Activated naive CD4-positive, alpha-beta T cell treated with anti-CD3 and anti-CD28 coated beads, Interleukin-2, amount 50 U/mL, for 16 hours (primary cell): Measurements from ENCODE around the gene LTBP2.

Experiments used
- DNase-seq: peaks from one replicate; pipeline ENCODE4 v3.0.0-alpha.2; 2020

The LTBP2 gene

DNA sequence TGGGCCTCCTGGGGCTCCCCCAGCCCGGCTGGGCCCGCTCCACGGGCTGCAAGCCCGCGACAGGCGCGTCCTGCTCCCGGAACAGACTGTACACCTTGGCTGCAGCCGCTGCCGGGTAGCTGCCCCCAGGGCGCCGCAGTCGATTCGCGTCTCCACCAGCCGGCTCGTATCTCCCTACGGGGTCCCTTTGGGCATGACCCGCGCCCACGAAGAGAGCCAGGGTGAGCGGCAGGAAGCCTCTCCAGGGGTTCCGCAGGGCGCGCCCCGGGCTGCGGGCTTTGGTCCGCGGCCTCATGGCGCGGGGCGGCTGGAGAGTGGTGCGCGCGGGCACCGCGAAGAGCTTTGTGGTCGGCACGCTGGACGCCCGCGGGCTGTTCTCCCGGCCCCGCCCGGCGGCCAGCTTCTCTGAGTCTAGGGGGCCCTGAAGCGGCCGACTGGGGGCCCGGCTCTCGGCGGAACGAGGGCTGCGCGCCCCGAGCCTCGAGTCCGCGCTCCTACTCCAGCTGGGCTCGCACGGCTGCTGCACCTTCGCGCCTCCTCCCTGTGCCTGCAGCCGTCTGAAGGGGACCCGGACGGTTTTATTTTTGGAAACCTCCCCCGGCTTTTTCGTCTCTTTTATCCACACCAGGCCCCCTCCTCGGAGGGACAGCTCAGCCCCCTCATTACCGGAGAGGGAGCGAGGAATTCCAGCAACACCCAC lies at the start of gene LTBP2:
Gene LTBP2 (minus strand): TSS at position 588 of the 700 bp plus-strand sequence. CDS start 293 bp downstream, at position 295.
- DNase-seq, result peak; percentile 23

DNA sequence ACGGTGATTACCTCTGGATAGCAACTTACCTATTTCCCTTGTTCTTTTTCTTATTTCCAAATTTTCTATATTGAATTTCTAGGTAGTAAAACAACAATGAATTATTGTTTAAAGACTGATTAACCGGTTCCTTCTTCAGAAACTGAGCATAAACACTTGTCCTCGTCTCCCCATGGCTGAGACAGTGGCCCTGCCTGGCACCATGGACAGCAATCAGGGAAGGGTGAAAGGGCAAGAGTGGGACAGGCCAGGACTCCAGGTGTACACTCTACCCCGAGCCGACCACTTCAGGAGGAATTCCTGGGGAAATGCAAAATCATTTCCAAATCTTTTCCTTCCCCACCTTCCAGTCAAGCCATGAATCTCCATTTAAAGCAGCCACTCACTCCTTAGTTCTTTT lies 48.8 kb upstream of the LTBP2 start:
- DNase-seq, result no peak

DNA sequence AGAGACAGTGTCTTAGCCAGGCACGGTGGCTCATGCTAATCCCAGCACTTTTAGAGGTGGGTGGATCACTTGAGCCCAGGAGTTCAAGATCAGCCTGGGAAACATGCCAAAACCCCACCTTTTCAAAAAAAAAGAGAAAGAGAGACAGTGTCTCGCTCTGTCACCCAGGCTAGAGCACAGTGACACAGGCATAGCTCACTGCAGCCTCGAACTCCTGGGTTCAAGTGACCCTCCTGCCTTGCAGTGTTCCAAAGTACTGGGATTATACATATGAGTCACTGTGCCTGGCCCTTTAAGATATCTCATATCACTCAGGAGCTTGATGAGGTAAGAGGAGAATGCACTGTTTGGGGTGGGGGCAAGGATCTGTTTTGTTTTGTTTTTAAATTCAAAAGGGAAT lies 48.1 kb upstream of the LTBP2 start:
- no peak for DNase-seq

DNA sequence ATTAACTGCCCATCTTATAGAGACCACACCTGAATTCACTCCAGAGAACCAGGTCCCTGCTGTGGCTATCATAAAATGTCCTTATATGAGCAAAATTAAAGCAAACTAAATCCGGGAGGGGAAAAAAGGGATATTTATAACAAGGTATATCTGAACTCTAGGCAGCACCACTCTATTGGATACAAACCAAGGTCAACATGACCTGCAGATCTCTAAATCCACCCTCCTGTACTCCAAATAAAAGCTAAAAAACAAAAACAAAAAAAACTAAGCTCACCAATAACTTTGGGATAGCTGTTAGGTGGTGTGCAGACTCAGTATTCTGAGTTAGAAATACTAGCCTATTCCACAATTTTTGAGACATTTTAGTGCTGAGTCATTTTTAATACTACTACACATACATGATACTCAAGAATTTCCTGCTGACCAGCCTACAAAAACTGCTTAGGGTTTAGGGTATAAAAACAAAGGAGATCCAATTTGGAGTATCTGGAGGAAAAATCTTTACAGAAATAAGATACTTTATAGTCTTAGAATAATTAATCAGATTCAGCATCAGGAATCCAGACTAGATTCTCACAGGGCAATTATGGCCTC lies 46.6 kb upstream of the LTBP2 start:
- no peak for DNase-seq

DNA sequence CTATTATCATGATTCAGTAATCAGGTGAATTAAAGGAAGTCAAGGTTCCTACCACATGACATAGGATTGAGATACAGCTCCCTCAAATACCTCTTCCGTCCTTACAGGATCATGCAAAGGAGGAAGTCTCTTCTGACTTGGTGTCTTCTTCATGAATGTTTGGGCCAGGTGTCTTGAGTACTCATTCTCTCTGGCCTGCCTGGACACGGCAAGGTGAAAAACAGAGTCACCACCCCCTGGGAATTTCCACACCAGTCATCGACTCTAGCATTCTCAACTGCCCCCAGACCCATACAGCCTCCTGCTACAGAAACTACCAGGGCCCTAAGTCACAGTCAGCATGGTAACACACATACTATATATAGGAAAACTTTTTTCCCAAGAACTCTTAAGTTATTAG lies 44.9 kb upstream of the LTBP2 start:
- no peak for DNase-seq

DNA sequence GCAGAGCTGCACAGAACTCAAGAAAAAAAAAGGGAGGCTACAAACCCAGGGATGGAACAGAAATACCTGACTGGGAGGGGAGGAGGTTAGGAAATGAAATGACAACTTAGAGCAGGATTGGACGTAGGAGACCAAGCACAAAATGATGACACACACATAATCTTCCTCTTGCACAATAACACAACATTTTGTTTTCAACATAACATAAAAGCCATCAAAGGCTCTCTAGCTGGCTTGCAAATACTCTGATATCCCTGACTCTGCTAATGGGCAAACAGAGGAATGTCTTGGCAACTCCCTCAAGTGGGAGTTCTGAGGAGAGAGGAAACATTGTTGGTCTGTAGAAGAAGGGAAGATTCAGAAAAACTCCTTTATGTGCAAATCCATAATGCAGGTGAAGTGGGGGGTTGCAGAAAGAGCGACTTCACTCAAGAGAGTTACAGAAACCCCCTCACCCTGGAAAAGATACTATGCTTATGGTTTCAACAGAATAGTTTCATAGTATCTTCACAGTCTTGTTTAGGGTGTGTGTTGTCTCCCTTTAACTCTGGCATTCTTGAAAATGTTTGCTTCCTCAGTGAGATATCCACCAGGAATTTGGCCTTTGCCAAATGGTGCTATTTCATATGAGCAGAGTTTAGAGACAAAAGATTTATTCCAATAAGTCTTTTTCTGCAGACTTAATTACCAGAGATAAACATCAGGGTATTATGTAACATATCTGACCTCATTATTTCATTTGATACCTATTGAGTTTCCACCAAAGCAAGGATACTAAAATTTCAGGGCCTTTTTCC lies 43.8 kb upstream of the LTBP2 start:
- DNase-seq, result no peak

DNA sequence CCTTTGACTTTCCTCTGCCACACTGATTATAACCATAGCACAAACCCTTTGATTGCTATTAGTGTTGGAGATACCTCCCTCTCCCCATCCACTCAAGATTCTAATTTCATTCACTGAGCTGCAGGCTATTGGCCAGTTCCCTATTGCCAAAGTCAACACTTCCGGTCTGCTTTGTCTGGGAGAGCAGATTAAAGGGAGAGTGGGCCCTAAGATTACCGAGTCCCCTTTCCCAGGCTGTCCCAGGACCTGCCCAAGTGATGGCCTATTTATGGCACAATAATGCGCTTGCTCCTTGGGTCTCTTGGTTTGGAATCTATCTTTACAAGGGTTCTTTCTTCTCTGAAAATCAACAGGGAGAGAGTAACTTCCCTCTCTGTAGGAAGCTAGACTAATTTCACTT lies 42.9 kb upstream of the LTBP2 start:
- no peak for DNase-seq

DNA sequence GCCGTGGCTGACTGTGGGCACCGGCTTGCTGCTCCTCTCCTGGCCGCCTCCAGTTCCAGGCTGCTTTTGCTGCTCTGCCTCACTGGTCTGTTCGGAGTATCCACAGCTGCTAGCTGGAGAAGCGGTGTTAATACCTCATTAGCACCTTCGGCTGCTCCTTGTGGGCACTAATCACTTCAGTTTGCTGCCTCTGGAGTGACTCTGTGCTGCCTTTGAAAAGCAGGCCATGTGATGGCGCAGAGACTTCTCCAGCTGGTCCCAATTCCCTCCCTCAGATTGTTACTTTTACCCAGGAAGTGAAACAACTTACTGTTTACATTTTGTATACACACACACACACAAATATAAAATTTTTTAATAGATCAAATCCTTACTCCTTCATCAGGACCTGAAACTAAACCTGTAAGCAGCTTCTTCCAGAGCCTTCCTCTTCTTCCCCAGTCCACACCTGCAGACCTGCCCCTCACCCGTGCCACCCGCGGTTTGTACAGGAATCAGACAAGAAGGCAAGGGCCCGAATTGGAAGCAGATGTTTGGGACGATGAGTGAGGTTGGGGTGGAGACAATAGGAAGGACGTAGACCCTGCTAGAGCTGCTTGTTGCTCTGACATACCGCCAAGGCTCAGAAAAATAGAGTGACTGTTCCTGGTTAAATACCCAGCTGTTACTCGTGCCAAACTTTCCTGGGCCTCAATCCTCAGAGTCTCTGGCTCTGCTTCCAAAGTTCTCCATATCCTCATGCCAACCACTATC lies 41.5 kb upstream of the LTBP2 start:
- no peak for DNase-seq

DNA sequence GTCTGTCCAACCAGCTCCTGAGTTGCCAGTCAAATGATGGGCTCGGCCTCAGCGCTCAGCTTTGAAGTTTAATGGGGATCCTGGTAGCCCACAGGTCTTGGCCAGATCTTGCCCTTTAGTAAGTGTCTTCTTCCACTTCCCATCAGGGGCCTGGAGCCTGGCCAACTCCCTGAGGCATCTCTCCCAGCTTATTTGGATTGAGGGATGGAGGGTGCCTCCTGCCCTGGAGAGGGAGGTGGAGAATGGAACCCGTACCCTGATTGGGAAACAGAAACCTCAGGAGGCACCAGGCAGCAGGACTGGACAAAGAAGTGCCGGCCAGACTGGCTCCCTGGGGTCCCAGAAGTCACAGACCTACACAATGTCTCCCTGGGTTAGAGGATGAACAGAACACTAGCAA lies 40.5 kb upstream of the LTBP2 start:
- no peak for DNase-seq

DNA sequence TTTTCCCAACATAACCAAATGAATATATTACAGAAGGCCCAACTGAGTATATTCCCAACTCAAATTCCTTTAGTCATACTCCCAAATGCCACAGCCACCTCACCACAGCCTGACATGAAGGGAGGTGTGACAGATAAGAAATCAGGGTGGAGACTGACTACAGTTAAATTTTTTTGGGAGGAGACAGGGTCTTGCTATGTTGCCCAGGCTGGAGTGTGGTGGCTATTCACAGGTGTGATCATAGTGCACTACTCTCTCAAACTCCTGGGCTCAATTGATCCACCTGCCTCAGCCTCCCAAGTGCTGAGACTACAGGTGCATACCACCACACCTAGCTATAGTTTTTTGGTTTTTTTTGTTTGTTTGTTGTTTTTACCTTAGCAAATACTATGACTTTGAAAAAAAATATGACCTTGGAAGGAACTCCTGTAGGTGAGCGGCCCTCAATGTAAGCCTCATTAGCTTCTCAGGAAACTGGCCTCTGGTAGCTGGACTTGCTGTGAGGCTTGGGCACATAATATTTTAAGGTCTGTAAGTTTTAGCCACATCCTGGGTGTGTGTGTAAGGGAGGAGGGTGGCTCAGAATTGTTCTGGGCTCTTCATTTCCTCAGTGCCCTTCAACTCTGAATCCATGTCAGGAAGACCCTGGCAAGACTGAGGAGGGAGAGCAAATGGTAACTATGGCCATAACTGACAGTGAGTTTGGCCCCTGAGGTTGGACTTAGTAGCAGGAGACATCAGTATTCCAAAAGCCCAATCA lies 39.1 kb upstream of the LTBP2 start:
- no peak for DNase-seq

DNA sequence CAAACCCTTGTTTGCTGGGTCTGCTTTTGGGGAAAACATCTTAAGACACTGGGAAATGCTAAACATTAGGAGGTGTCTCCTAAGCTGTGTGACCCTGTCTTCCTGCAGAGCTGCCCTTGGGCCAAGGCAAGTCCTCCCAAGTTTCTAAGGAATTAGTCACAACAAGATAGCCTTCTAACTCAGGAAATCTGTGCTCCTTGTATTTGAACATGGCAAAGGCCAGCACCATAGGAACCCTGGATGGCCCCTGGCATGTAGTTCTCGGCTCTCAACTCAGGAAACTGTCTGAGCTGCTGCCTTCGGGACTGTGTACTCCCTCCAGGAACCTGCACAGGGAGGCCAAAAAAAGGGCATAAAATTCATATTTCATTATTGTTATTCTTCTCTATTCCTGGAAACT lies 37.6 kb upstream of the LTBP2 start:
- DNase-seq, result no peak

DNA sequence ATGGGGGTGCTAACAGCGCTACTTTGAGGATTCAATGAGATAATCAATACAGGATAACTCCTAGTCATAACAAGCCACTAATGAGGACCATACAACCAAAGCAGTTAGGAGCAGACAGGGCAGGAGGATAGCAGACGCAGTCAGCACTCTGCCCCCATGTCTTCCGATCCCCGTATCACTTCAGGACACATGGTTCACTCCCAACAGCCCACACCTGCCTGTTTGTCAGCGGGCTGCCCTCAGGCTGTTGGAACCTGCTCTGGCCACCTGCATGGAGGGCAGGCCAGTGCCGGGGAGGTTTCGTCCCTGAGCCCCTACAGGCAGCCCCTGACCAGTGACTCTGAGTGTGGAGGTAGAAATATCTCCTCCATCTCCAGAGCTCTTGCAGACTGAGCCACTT lies 37.1 kb upstream of the LTBP2 start:
- DNase-seq, result no peak

DNA sequence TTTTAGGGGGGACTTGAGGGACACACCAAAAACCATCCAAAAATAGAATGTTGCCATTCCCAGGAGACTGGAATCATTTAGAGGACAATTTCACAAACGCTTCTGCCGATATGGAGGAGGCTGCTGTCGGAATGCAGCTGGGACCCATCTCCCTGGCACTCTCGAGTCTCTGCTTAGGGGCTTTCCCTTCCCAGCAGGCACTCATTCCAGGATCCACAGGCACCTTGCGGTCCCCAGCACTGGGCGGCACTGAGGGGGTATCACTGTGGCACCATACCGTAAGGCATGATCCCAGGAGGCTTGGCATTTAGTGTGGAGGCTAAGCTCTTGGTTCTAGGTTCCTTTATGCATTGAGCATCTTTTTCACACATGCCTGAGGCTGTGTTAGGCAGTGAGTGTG lies 36.6 kb upstream of the LTBP2 start:
- no peak for DNase-seq

DNA sequence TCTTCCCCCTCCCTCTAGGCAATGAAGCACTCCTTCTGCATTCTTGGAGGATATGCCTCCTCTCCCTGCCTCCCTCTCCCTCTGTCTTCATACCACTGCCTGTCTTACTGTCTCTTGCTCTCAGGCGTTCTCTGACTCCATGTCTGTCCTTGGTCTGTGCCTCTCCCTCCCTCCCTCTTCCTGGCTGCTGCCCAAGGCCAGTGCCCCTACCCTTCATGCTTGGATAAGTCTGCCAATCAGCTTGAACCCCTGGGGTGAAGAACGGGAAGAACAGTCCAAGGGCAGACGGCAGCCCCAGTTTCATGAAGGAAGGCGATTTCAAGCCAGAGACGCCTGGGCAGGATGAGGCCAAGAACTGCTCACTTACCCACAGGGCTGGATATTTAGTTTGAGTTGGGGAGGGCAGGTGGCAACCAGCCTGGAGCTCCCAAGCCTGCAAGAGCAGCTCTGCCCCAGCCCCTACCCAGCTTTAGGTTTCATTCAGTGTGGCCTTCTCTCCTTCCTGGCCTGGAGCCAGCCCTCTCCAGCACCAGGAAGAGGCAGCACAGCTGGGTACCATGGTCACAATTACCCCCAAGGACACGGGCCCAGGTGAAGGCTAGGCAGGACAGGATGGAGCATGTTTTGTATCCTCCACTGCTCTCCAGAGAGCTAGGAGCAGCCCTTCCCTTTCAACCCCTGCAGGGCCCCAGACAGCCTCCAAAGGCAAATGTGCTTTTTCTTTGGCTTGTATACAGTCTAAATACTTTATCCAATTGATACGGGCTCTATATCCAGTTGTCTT lies 35.8 kb upstream of the LTBP2 start:
- DNase-seq, result no peak

DNA sequence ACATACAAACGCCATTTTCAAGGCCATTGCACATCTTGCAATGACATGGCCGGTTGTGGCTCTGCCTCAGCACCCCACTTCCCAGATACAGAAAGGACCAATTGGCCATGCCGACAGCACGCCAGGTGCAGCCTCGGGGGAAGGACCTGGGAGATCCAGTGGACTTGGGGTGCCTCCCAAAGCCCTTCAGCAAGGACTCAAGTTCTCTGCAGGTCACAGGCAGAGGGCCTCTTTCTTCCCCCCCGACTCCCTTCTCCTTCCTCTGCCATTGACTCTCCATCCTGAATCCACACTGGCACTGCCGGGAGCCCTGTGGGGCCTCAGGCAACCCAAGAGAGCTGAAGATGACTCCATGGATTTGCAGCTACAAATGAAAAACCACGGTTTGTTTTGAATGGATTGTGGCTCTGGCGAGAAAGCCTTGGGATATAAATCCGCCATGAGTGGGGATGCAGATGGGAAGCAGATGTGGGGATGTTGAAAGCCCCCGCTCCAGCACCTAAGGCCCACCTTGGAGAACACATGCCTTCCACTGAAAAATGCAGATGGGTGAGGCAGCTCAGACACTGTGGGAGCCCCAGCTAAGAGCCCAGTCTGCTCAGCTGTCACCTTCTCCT lies 35.1 kb upstream of the LTBP2 start:
- no peak for DNase-seq

DNA sequence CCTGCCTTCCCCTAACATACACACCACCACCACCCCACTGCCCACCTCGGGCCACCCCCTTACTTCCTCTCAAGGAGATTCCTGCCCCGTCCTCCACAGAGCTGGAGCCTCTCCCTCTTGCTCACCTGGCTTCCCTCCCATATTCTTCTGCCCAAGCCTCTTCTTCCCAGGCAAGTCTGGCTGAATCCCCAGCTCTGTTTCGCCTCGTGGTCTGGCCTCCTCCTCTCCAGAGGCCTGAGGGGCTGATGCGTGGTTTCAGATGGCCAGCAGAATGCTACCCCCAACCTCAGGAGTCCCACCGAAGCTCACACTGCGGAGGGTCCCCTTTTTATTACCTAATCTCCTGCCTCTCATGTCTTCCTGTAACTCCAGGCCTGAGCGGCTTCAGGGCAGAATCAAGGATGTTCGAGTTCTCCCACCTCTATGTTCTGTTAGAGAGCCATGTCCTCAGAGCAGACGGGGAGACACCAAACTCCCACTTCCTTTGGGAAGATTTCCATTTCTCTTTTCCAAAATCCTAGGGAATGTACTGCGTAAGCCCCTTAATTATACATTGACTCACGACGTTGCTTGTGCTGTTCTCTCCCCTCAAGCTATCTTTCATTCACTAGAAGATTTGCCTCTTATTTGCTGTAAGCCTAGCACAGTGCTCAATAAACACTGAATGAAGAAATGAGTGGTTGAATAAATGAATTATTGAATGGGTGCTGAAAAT lies 33.9 kb upstream of the LTBP2 start:
- no peak for DNase-seq

DNA sequence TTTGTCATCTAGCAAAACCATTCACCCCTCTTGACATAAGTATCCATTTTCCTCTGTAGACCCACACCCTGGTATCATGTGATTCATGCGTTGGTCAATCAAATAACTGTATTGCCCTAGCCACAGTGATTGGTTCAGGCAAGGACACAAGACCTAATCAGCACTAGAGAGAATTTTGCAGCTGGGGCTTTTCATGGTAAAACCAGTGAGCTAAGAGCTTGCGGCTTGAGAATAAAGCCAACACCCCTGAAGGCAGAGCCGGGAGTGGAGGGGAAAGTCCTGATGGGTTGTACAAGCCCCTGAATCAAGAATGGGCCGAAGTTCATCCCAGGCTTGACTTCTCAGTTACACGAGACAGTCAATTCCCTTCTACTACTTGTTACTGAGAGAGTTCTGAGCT lies 33.2 kb upstream of the LTBP2 start:
- no peak for DNase-seq

DNA sequence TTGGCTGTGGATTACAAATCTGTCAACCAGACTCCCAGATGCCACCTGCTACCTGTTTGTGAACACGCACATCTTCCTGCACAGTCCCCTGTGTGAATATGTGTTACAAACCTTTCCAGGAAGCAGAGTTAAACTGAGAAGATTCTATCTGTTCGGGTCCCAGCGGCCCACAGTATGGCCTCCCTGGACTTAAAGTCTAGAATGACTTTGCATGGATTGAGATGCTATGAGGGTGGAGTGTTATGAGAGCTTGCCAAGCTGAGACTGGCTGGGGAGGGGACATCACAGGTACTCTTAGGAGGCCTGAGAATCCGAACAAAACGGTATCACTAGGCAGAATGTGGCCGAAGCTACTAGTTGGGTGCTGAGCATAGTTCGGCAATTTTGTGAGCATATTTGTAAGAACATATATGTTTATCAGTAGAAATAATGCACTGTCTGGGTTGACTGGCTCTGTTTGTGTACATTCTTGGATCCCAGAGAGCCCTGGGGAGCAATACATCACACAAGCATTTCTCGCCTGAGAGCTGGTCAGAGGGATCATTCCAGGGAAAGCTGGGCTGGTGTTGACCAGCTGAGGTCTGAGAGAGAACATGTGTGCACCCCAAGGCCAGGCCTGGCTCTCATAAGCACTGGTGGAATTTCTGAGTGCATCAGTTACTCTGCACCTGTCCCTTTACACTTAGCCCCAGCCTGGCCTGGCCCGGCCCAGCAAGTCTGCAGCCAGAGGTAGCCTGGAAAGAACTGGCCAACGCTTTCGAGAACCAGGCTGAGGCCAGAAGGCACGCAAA lies 29.8 kb upstream of the LTBP2 start:
- DNase-seq, result no peak

DNA sequence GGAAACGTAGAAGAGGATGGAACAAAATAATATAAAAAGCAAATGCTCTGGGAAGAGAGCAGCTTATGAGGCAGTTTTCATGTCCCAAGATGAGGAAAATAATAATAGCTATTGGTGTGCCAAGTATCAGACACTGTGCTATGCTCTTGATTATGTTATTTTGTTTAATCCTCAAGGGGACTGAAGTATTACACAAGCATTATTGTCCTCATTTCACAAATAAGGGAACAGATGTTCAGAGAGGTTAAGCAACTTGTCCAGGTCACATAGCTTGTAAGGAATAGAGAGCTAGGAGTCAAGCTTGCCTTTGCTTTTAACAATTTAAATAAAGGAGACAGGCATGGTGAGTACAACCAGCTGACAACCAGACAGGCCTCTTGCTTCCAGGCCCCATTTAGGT lies 26.9 kb upstream of the LTBP2 start:
- DNase-seq, result no peak

DNA sequence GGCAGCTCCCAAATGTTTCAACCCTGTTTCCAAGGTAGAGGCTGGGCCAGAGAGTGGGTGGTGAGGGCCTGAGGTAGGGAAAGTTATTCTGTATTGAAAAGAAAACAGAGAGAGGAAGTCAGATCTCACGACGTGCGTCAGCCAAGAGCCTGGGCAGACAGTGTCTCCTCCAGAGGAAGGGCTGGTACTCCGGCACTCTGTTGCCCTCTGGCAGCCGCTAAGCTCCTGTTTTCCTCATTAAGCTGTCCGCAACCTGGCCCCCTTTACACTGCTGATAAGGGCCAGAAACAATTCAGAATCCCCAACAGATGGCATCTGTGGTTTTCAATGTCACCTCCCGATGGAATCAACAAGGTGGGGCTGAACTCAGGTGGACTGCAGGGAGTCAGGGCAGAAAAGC lies 26.0 kb upstream of the LTBP2 start:
- DNase-seq, result no peak
